GM20431 (cell line): ENCODE data around the gene OXTR.
"Not testable (repeated sequence)": the region's sequence is repeated elsewhere in the genome, so short reads cannot be mapped to it uniquely, and the experiment has no call there.

Source experiments
- in situ Hi-C: fragments of 300-500 bp; cut with MseI, MboI; formaldehyde crosslinking; loops from one replicate; pipeline ENCODE4 v1.15.0; 2020; ENCODE audit warnings: low sequenced_read_pairs; ENCODE audit not compliant: unreplicated experiment

The OXTR gene

GRCh38 chr3:8722808-8723207 is 46.6 kb downstream of the OXTR start:
- in situ Hi-C loops, result no loop called here

GRCh38 chr3:8715757-8716156 is 53.7 kb downstream of the OXTR start:
- in situ Hi-C loops, result not testable (repeated sequence)

GRCh38 chr3:8713901-8714759 is 55.3 kb downstream of the OXTR start:
- in situ Hi-C loops, result no loop called here

- in situ Hi-C loops, result no loop called here
Measured at GRCh38 chr3:8712908-8713255, 56.5 kb downstream of the OXTR start.

- in situ Hi-C loops, result no loop called here
Measured at GRCh38 chr3:8712045-8712907, 57.1 kb downstream of the OXTR start.

GRCh38 chr3:8709801-8710507 is 59.5 kb downstream of the OXTR start:
- in situ Hi-C loops, result no loop called here

GRCh38 chr3:8709287-8709686 is 60.1 kb downstream of the OXTR start:
- in situ Hi-C loops, result no loop called here

GRCh38 chr3:8705575-8705974 is 63.8 kb downstream of the OXTR start:
- in situ Hi-C loops, result no loop called here

GRCh38 chr3:8702560-8702959 is 66.9 kb downstream of the OXTR start:
- in situ Hi-C loops, result no loop called here
